Liver (tissue), 9 donors: Measurements from ENCODE around the gene CLASP2. TPM values are rescaled to one million over a fixed set of nuclear protein-coding genes. Genes with fewer than 3 reads are reported as not detected.

Experiments
- DNase-seq: peaks from one replicate; pipeline ENCODE4 v3.0.0-alpha.2; 2017; ENCODE audit warnings: low spot score
- H3K27ac ChIP-seq, 2 donors: one replicate each; pipeline ENCODE4 v1.7.0; 2013; ENCODE audit warnings: inconsistent platforms in 2 of 2, low read length in 2 of 2, control low read depth in 1 of 2, low read depth in 1 of 2, mild to moderate bottlenecking in 1 of 2
- H3K27me3 ChIP-seq, 4 donors: one replicate each; pipeline versions ENCODE4 v1.6.1 to v1.7.0; 2013; ENCODE audit warnings: low read length in 3 of 4, inconsistent platforms in 1 of 4, mild to moderate bottlenecking in 1 of 4, moderate library complexity in 1 of 4; ENCODE audit not compliant: control insufficient read depth in 4 of 4, insufficient read depth in 4 of 4
- H3K36me3 ChIP-seq, 4 donors: one replicate each; pipeline versions ENCODE4 v1.6.1 to v1.7.0; 2013; ENCODE audit warnings: low read length in 3 of 4, mild to moderate bottlenecking in 3 of 4, low read depth in 1 of 4, moderate library complexity in 1 of 4; ENCODE audit not compliant: control insufficient read depth in 4 of 4, insufficient read depth in 3 of 4
- H3K4me1 ChIP-seq, 4 donors: one replicate each; pipeline versions ENCODE4 v1.6.1 to v1.7.0; 2013; ENCODE audit warnings: low read length in 3 of 4, mild to moderate bottlenecking in 3 of 4, moderate library complexity in 1 of 4; ENCODE audit not compliant: control insufficient read depth in 4 of 4, insufficient read depth in 4 of 4
- H3K4me3 ChIP-seq, 3 donors: one replicate each; pipeline versions ENCODE4 v1.6.1 to v1.7.0; 2013; ENCODE audit warnings: low read length in 3 of 3, control low read depth in 1 of 3, low read depth in 1 of 3, mild to moderate bottlenecking in 1 of 3
- H3K9ac ChIP-seq, 2 donors: one replicate each; pipeline ENCODE4 v1.7.0; 2013; ENCODE audit warnings: low read length in 2 of 2, mild to moderate bottlenecking in 2 of 2, moderate library complexity in 2 of 2, control low read depth in 1 of 2, low read depth in 1 of 2
- H3K9me3 ChIP-seq, 4 donors: one replicate each; pipeline versions ENCODE4 v1.6.1 to v1.7.0; 2013; ENCODE audit warnings: low read length in 3 of 4; ENCODE audit not compliant: control insufficient read depth in 4 of 4
- ATF3 ChIP-seq: IDR thresholded peaks from 2 replicates; pipeline ENCODE4 v1.6.1; 2016; ENCODE audit warnings: antibody characterized with exemption
- CTCF ChIP-seq: fragments of 150-350 bp; IDR thresholded peaks from 2 replicates; pipeline ENCODE4 v1.5.1; 2017; ENCODE audit warnings: improper control_type of control experiment, low read depth, low read length; ENCODE audit not compliant: missing input control
- EGR1 ChIP-seq, 2 donors: IDR thresholded peaks; 2 replicates each; pipeline ENCODE4 v1.6.1; 2016 to 2018; ENCODE audit warnings: antibody characterized with exemption in 2 of 2, low read depth in 2 of 2
- FOXA2 ChIP-seq: IDR thresholded peaks from 2 replicates; pipeline ENCODE4 v1.6.1; 2016; ENCODE audit warnings: antibody characterized with exemption
- HNF4A ChIP-seq, 2 donors: conservative IDR thresholded peaks; 2 replicates each; pipeline ENCODE4 v1.6.1; 2016; ENCODE audit warnings: antibody characterized with exemption in 2 of 2, mild to moderate bottlenecking in 2 of 2
- HNF4G ChIP-seq: IDR thresholded peaks from 2 replicates; pipeline ENCODE4 v1.6.1; 2016; ENCODE audit warnings: antibody characterized with exemption
- JUND ChIP-seq, 2 donors: IDR thresholded peaks; 2 replicates each; pipeline ENCODE4 v1.6.1; 2016; ENCODE audit warnings: antibody characterized with exemption in 2 of 2
- MAX ChIP-seq: IDR thresholded peaks from 2 replicates; pipeline ENCODE4 v1.6.1; 2016; ENCODE audit warnings: antibody characterized with exemption
- NR2F2 ChIP-seq: IDR thresholded peaks from 2 replicates; pipeline ENCODE4 v1.6.1; 2016; ENCODE audit warnings: antibody characterized with exemption
- RAD21 ChIP-seq, 2 donors: IDR thresholded peaks; 2 replicates each; pipeline ENCODE4 v1.6.1; 2016; ENCODE audit warnings: antibody characterized with exemption in 2 of 2, mild to moderate bottlenecking in 2 of 2
- REST ChIP-seq: IDR thresholded peaks from 2 replicates; pipeline ENCODE4 v1.6.1; 2016; ENCODE audit warnings: antibody characterized with exemption, mild to moderate bottlenecking
- RXRA ChIP-seq, 2 donors: IDR thresholded peaks; 2 replicates each; pipeline ENCODE4 v1.6.1; 2017 to 2018; ENCODE audit warnings: antibody characterized with exemption in 2 of 2, mild to moderate bottlenecking in 1 of 2
- SP1 ChIP-seq: IDR thresholded peaks from 2 replicates; pipeline ENCODE4 v1.6.1; 2018; ENCODE audit warnings: antibody characterized with exemption, mild to moderate bottlenecking
- ZBTB33 ChIP-seq: IDR thresholded peaks from 2 replicates; pipeline ENCODE4 v1.6.1; 2016; ENCODE audit warnings: antibody characterized with exemption
- WGBS: extraction: QIAGEN DNeasy Blood & Tissue Kit; methylation state at CpG from one replicate; pipeline ENCODE4 v1.1.7; 2013; 5-methylcytosine and 5-hydroxymethylcytosine counted together
- polyA plus RNA-seq, 2 donors: library from polyadenylated mRNA; stranded (reverse) in 1 of 2; unstranded in 1 of 2; fragments of 200-250 nt in 1 of 2; fragments of >200 nt in 1 of 2; fragmentation: Nextera tagmentation in 1 of 2; extraction: Ambion mirVana in 1 of 2; gene quantifications; one replicate each; pipeline versions ENCODE4 v1.2.1 to v1.2.3, GENCODE V29; 2013 to 2015
- total RNA-seq, 2 donors: library from RNA; depleted of rRNA; stranded (reverse); fragments of >200 nt; gene quantifications; one replicate each; pipeline ENCODE4 v1.2.3, GENCODE V29; 2014
- donor health status: healthy.
- donor health status: healthy.
- donor health status: healthy.
- donor health status: healthy.
- donor health status: healthy.

CLASP2 gene
- total and polyA plus RNA-seq, 4 donors, result 3.7 to 27.6 (median 17.3) TPM

- Histone ChIP-seq H3K4me3 (no peak overlapping the region), H3K4me1 (no peaks in the 10 kb centered on the region), H3K36me3 (no peaks in the 10 kb centered on the region), H3K27ac (no peak overlapping the region), H3K27me3 (no peaks in the 10 kb centered on the region), H3K9me3 (peaks cover 0 to 3% (median 1%) of the 10 kb centered on the region in 4 donors), H3K9ac (no peak overlapping the region)
- TF ChIP-seq ZBTB33, result no peak
- no peak for TF ChIP-seq HNF4A (conservative IDR thresholded peaks at IDR 0.05)
- TF ChIP-seq CTCF, result no peak
- TF ChIP-seq RAD21 (IDR thresholded peaks at IDR 0.05), result no peak
- TF ChIP-seq HNF4G, result no peak
- no peak for TF ChIP-seq FOXA2
- TF ChIP-seq REST, result no peak
- no peak for TF ChIP-seq RXRA (IDR thresholded peaks at IDR 0.05)
- no peak for TF ChIP-seq EGR1 (IDR thresholded peaks at IDR 0.05; ENCODE audit: low read depth in 2 of 2)
- TF ChIP-seq SP1, result no peak
- no peak for TF ChIP-seq JUND (IDR thresholded peaks at IDR 0.05)
- TF ChIP-seq MAX, result no peak
- TF ChIP-seq NR2F2, result no peak
- TF ChIP-seq ATF3, result no peak
- DNase-seq, result no peak
- 49% methylated on average over 2 of the region's 2 CpGs for WGBS
Observed at GRCh38 chr3:33749546-33750210, 31.6 kb upstream of the CLASP2 start.
